Measurements from ENCODE around the gene NUP205. TPM values are rescaled to one million over a fixed set of nuclear protein-coding genes. Genes with fewer than 3 reads are reported as not detected.
"Not testable (repeated sequence)": the region's sequence is repeated elsewhere in the genome, so short reads cannot be mapped to it uniquely, and the experiment has no call there.

Gene NUP205
- total and polyA plus RNA-seq, 4 donors = 39.7 to 51.5 (median 44.8) TPM

GRCh38 chr7:135684699-135685098 is 127.0 kb downstream of the NUP205 start:
- no peak for DNase-seq (ENCODE audit: low read depth in 4 of 6, low spot score in 6 of 6)
- no peak overlapping the region for H3K4me3 ChIP-seq (ENCODE audit: low read depth, low read length)
- no peaks in the 10 kb centered on the region for H3K4me1 ChIP-seq (ENCODE audit: control insufficient read depth, insufficient read depth, low read length)
- H3K36me3 ChIP-seq (ENCODE audit: control insufficient read depth, insufficient read depth, low read length) = peaks cover 7% of the 10 kb centered on the region
- no peaks in the 10 kb centered on the region for H3K9me3 ChIP-seq (ENCODE audit: control insufficient read depth, insufficient read depth, low read length)
- H3K27ac ChIP-seq (ENCODE audit: low read depth, low read length) = no peak overlapping the region
- WGBS (ENCODE audit: insufficient coverage) = 91% methylated on average over 2 of the region's 5 CpGs
- H3K27me3 ChIP-seq (ENCODE audit: control insufficient read depth, insufficient read depth, low read length) = no peaks in the 10 kb centered on the region

- H3K27ac ChIP-seq (ENCODE audit: low read depth, low read length) = no peak overlapping the region
- no peak for DNase-seq (ENCODE audit: low read depth in 4 of 6, low spot score in 6 of 6)
These were observed 127.8 kb downstream of the NUP205 start for GRCh38 chr7:135685306-135686084.

GRCh38 chr7:135687466-135687865 is 129.7 kb downstream of the NUP205 start:
- H3K4me3 ChIP-seq (ENCODE audit: low read depth, low read length) = no peak overlapping the region
- peak in 2 of 6 donors; percentile 18 to 54 for DNase-seq (ENCODE audit: low read depth in 4 of 6, low spot score in 6 of 6)
- no CpG with 5 or more reads among the region's 1 CpG for WGBS (ENCODE audit: insufficient coverage)
- H3K27ac ChIP-seq (ENCODE audit: low read depth, low read length) = no peak overlapping the region
- H3K4me1 ChIP-seq (ENCODE audit: control insufficient read depth, insufficient read depth, low read length) = no peaks in the 10 kb centered on the region
- H3K27me3 ChIP-seq (ENCODE audit: control insufficient read depth, insufficient read depth, low read length) = no peaks in the 10 kb centered on the region
- H3K9me3 ChIP-seq (ENCODE audit: control insufficient read depth, insufficient read depth, low read length) = no peaks in the 10 kb centered on the region
- no peaks in the 10 kb centered on the region for H3K36me3 ChIP-seq (ENCODE audit: control insufficient read depth, insufficient read depth, low read length)

More at GRCh38 chr7:135685306-135686084, 127.8 kb downstream of the NUP205 start:
- WGBS (ENCODE audit: insufficient coverage) = 83% methylated on average over 7 of the region's 9 CpGs
- no peaks in the 10 kb centered on the region for H3K9me3 ChIP-seq (ENCODE audit: control insufficient read depth, insufficient read depth, low read length)
- no peaks in the 10 kb centered on the region for H3K4me1 ChIP-seq (ENCODE audit: control insufficient read depth, insufficient read depth, low read length)
- H3K4me3 ChIP-seq (ENCODE audit: low read depth, low read length) = no peak overlapping the region
- H3K36me3 ChIP-seq (ENCODE audit: control insufficient read depth, insufficient read depth, low read length) = peaks cover 4% of the 10 kb centered on the region
- no peaks in the 10 kb centered on the region for H3K27me3 ChIP-seq (ENCODE audit: control insufficient read depth, insufficient read depth, low read length)

GRCh38 chr7:135690566-135690965 is 132.8 kb downstream of the NUP205 start:
- Histone ChIP-seq H3K9me3 (ENCODE audit: control insufficient read depth, insufficient read depth, low read length) (no peaks in the 10 kb centered on the region), H3K4me3 (ENCODE audit: low read depth, low read length) (no peak overlapping the region), H3K36me3 (ENCODE audit: control insufficient read depth, insufficient read depth, low read length) (peaks cover 3% of the 10 kb centered on the region), H3K27ac (ENCODE audit: low read depth, low read length) (no peak overlapping the region), H3K4me1 (ENCODE audit: control insufficient read depth, insufficient read depth, low read length) (no peaks in the 10 kb centered on the region), H3K27me3 (ENCODE audit: control insufficient read depth, insufficient read depth, low read length) (no peaks in the 10 kb centered on the region)
- no peak for DNase-seq (ENCODE audit: low read depth in 4 of 6, low spot score in 6 of 6)
- WGBS (ENCODE audit: insufficient coverage) = 92% methylated on average over 3 of the region's 3 CpGs

GRCh38 chr7:135692055-135692454 is 134.3 kb downstream of the NUP205 start:
- 85% methylated on average over 2 of the region's 3 CpGs for WGBS (ENCODE audit: insufficient coverage)
- H3K27ac ChIP-seq (ENCODE audit: low read depth, low read length) = no peak overlapping the region
- H3K4me3 ChIP-seq (ENCODE audit: low read depth, low read length) = no peak overlapping the region
- peaks cover 3% of the 10 kb centered on the region for H3K36me3 ChIP-seq (ENCODE audit: control insufficient read depth, insufficient read depth, low read length)
- peaks cover 2% of the 10 kb centered on the region for H3K4me1 ChIP-seq (ENCODE audit: control insufficient read depth, insufficient read depth, low read length)
- H3K27me3 ChIP-seq (ENCODE audit: control insufficient read depth, insufficient read depth, low read length) = no peaks in the 10 kb centered on the region
- no peak for DNase-seq (ENCODE audit: low read depth in 4 of 6, low spot score in 6 of 6)
- H3K9me3 ChIP-seq (ENCODE audit: control insufficient read depth, insufficient read depth, low read length) = no peaks in the 10 kb centered on the region

- H3K4me3 ChIP-seq (ENCODE audit: low read depth, low read length); H3K27ac ChIP-seq (ENCODE audit: low read depth, low read length); H3K9me3 ChIP-seq (ENCODE audit: control insufficient read depth, insufficient read depth, low read length); H3K4me1 ChIP-seq (ENCODE audit: control insufficient read depth, insufficient read depth, low read length); DNase-seq (ENCODE audit: low read depth in 4 of 6, low spot score in 6 of 6); H3K36me3 ChIP-seq (ENCODE audit: control insufficient read depth, insufficient read depth, low read length); H3K27me3 ChIP-seq (ENCODE audit: control insufficient read depth, insufficient read depth, low read length): not testable (repeated sequence)
- 100% methylated on average over 2 of the region's 7 CpGs for WGBS (ENCODE audit: insufficient coverage)
These were observed 134.9 kb downstream of the NUP205 start for GRCh38 chr7:135692606-135693005.

GRCh38 chr7:135693558-135693957 is 135.8 kb downstream of the NUP205 start:
- 100% methylated on average over 2 of the region's 4 CpGs for WGBS (ENCODE audit: insufficient coverage)
- H3K9me3 ChIP-seq (ENCODE audit: control insufficient read depth, insufficient read depth, low read length) = no peaks in the 10 kb centered on the region

GRCh38 chr7:135697276-135698049 is 139.7 kb downstream of the NUP205 start:
- no peaks in the 10 kb centered on the region for H3K27me3 ChIP-seq (ENCODE audit: control insufficient read depth, insufficient read depth, low read length)
- H3K36me3 ChIP-seq (ENCODE audit: control insufficient read depth, insufficient read depth, low read length) = peaks cover 3% of the 10 kb centered on the region
- 39% methylated on average over 8 of the region's 8 CpGs for WGBS (ENCODE audit: insufficient coverage)
- no peak overlapping the region for H3K4me3 ChIP-seq (ENCODE audit: low read depth, low read length)
- no peak for DNase-seq (ENCODE audit: low read depth in 4 of 6, low spot score in 6 of 6)
- H3K4me1 ChIP-seq (ENCODE audit: control insufficient read depth, insufficient read depth, low read length) = peaks cover 8% of the 10 kb centered on the region
- H3K9me3 ChIP-seq (ENCODE audit: control insufficient read depth, insufficient read depth, low read length) = no peaks in the 10 kb centered on the region
- no peak overlapping the region for H3K27ac ChIP-seq (ENCODE audit: low read depth, low read length)

More at GRCh38 chr7:135693558-135693957, 135.8 kb downstream of the NUP205 start:
- Histone ChIP-seq H3K4me3 (ENCODE audit: low read depth, low read length) (no peak overlapping the region), H3K27me3 (ENCODE audit: control insufficient read depth, insufficient read depth, low read length) (no peaks in the 10 kb centered on the region), H3K4me1 (ENCODE audit: control insufficient read depth, insufficient read depth, low read length) (peaks cover 8% of the 10 kb centered on the region), H3K36me3 (ENCODE audit: control insufficient read depth, insufficient read depth, low read length) (peaks cover 3% of the 10 kb centered on the region), H3K27ac (ENCODE audit: low read depth, low read length) (no peak overlapping the region)
- no peak for DNase-seq (ENCODE audit: low read depth in 4 of 6, low spot score in 6 of 6)
